Effector CD8-positive, alpha-beta T cell (primary cell): ENCODE data around the gene CENPQ.

Experiments
- DNase-seq: peaks from one replicate; lab custom pipeline; 2025; lab: John Stamatoyannopoulos, UW

The CENPQ gene

GRCh38 chr6:49541210-49541724 lies 78.1 kb downstream of the CENPQ start:
- DNase-seq = no peak

GRCh38 chr6:49541936-49542335 lies 78.8 kb downstream of the CENPQ start:
- no peak for DNase-seq
